GM11168 (cell line): Measurements from ENCODE around the gene UGT1A9.
"Not testable (repeated sequence)": the region's sequence is repeated elsewhere in the genome, so short reads cannot be mapped to it uniquely, and the experiment has no call there.

Experiments used
- in situ Hi-C: fragments of 300-500 bp; cut with MboI; formaldehyde crosslinking; loops from one replicate; pipeline ENCODE4 v1.12.0; 2022; ENCODE audit warnings: low sequenced_read_pairs; ENCODE audit not compliant: unreplicated experiment

UGT1A9 gene

GRCh38 chr2:233679196-233679595, 7.5 kb downstream of the UGT1A9 start:
- in situ Hi-C loops, result no loop called here

- in situ Hi-C loops, result no loop called here
Observed at GRCh38 chr2:233680361-233681045, 8.8 kb downstream of the UGT1A9 start.

GRCh38 chr2:233681521-233682099, 9.9 kb downstream of the UGT1A9 start, which contains the start of gene UGT1A7:
TSS of gene UGT1A7 (plus strand) at chr2:233681901. CDS start at chr2:233681938, 37 bp downstream.
- in situ Hi-C loops, result no loop called here

GRCh38 chr2:233684640-233685039, 12.9 kb downstream of the UGT1A9 start:
- in situ Hi-C loops, result no loop called here

- in situ Hi-C loops, result no loop called here
Observed at GRCh38 chr2:233686928-233687327, 15.2 kb downstream of the UGT1A9 start.

GRCh38 chr2:233688341-233688740, 16.6 kb downstream of the UGT1A9 start:
- in situ Hi-C loops, result no loop called here

GRCh38 chr2:233689031-233689430, 17.3 kb downstream of the UGT1A9 start:
- in situ Hi-C loops, result no loop called here

- in situ Hi-C loops, result no loop called here
Observed at GRCh38 chr2:233689501-233689900, 17.8 kb downstream of the UGT1A9 start.

GRCh38 chr2:233690444-233690843, 18.7 kb downstream of the UGT1A9 start:
- in situ Hi-C loops, result no loop called here

- in situ Hi-C loops, result no loop called here
Observed at GRCh38 chr2:233691443-233692433, 20.0 kb downstream of the UGT1A9 start.

GRCh38 chr2:233692648-233693047, 20.9 kb downstream of the UGT1A9 start, which contains the start of gene UGT1A6:
TSS of gene UGT1A6 (plus strand) at chr2:233692890. CDS start at chr2:233693005, 115 bp downstream.
- in situ Hi-C loops, result no loop called here

- in situ Hi-C loops, result no loop called here
Observed at GRCh38 chr2:233693963-233694362, 22.3 kb downstream of the UGT1A9 start.

- in situ Hi-C loops, result no loop called here
Observed at GRCh38 chr2:233698740-233699139, 27.0 kb downstream of the UGT1A9 start.

- in situ Hi-C loops, result no loop called here
Observed at GRCh38 chr2:233699424-233700027, 27.8 kb downstream of the UGT1A9 start.

GRCh38 chr2:233700028-233700635, 28.4 kb downstream of the UGT1A9 start:
- in situ Hi-C loops, result no loop called here

- in situ Hi-C loops, result not testable (repeated sequence)
Observed at GRCh38 chr2:233700842-233701241, 29.1 kb downstream of the UGT1A9 start.

GRCh38 chr2:233702238-233702637, 30.5 kb downstream of the UGT1A9 start:
- in situ Hi-C loops, result no loop called here

- in situ Hi-C loops, result no loop called here
Observed at GRCh38 chr2:233705911-233706506, 34.3 kb downstream of the UGT1A9 start.

- in situ Hi-C loops, result no loop called here
Observed at GRCh38 chr2:233706720-233707119, 35.0 kb downstream of the UGT1A9 start.
